Thoracic aorta (tissue), 2 donors: Measurements from ENCODE around the gene STX7. TPM values are rescaled to one million over a fixed set of nuclear protein-coding genes. Genes with fewer than 3 reads are reported as not detected.

ENCODE experiments used
- ATAC-seq: fragments of 150-250 bp; one replicate; pipeline ENCODE4 v1.8.0; 2017; ENCODE audit warnings: low read depth; ENCODE audit not compliant: insufficient number of reproducible peaks, low FRiP score
- DNase-seq: peaks from one replicate; pipeline ENCODE4 v3.0.0-alpha.2; 2020; ENCODE audit warnings: low spot score
- H3K27ac ChIP-seq, 2 donors: fragments of 200-600 bp; sonication (generic); 1 replicate in 1 of 2; 2 replicates in 1 of 2; pipeline ENCODE4 v1.5.1; 2016; ENCODE audit warnings: mild to moderate bottlenecking in 2 of 2, moderate library complexity in 2 of 2
- H3K27me3 ChIP-seq: fragments of 200-600 bp; sonication (generic); replicated peaks from 2 replicates; pipeline ENCODE4 v1.6.0; 2016; ENCODE audit warnings: mild to moderate bottlenecking; ENCODE audit not compliant: insufficient read depth
- H3K36me3 ChIP-seq: fragments of 200-600 bp; sonication (generic); one replicate; pipeline ENCODE4 v1.5.1; 2016
- H3K4me1 ChIP-seq, 2 donors: fragments of 200-600 bp; sonication (generic); 1 replicate in 1 of 2; 2 replicates in 1 of 2; pipeline versions ENCODE4 v1.5.1 to v1.6.0; 2016; ENCODE audit warnings: low read depth in 2 of 2, mild to moderate bottlenecking in 1 of 2; ENCODE audit not compliant: control insufficient read depth in 1 of 2
- H3K4me3 ChIP-seq: fragments of 200-600 bp; sonication (generic); 2 replicates; pipeline ENCODE4 v1.5.1; 2016; ENCODE audit warnings: mild to moderate bottlenecking
- H3K9me3 ChIP-seq: fragments of 200-600 bp; sonication (generic); 2 replicates; pipeline ENCODE4 v1.5.1; 2016
- total RNA-seq, 2 donors: library from RNA; depleted of rRNA; stranded (reverse); fragments of >200 nt; gene quantifications; one replicate each; pipeline versions ENCODE4 v1.1.0 to v1.2.3, GENCODE V29; 2016
- TF ChIP-seq, protein P1 (sequence below): fragments of 200-600 bp; sonication (generic); IDR thresholded peaks from one replicate; pipeline ENCODE4 v1.5.1; 2019; ENCODE audit warnings: antibody characterized with exemption

The STX7 gene
- total RNA-seq, 2 donors from 2014 or later = 46.2 to 64.0 TPM

DNA sequence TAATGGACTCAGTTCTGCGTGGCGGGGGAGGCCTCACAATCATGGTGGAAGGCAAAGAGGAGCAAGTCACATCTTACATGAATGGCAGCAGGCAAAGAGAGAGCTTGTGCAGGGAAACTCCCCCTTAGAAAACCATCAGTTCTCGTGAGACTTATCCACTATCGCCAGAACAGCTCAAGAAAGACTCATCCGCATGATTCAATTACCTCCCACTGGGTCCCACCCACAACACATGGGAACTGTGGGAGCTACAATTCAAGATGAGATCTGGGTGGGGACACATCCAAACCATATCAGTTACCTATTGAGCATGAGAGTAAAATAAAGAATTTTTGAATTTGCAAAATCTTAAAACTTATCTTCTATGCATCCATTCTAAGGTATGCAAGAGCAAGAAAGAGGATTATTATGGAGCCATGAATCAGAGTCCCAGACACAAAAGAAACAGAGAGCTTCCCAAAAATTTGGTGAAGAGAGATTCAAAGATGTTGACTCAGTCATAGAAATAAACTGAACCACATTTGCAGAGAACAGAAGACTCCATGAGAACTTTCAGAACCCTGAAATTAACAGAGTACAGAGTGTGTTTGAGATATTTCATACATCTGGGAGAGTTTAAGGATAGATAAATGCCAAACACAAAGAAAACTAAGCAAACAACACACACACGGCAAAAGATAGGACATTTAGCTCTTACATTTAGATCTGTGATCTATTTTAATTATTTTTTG lies 94.5 kb downstream of the STX7 start:
- Histone ChIP-seq H3K27ac (no peak overlapping the region), H3K9me3 (peaks cover 5% of the 10 kb centered on the region), H3K36me3 (no peaks in the 10 kb centered on the region), H3K4me3 (no peak overlapping the region), H3K4me1 (no peaks in the 10 kb centered on the region), H3K27me3 (no peaks in the 10 kb centered on the region)
- TF ChIP-seq, protein P1, sequence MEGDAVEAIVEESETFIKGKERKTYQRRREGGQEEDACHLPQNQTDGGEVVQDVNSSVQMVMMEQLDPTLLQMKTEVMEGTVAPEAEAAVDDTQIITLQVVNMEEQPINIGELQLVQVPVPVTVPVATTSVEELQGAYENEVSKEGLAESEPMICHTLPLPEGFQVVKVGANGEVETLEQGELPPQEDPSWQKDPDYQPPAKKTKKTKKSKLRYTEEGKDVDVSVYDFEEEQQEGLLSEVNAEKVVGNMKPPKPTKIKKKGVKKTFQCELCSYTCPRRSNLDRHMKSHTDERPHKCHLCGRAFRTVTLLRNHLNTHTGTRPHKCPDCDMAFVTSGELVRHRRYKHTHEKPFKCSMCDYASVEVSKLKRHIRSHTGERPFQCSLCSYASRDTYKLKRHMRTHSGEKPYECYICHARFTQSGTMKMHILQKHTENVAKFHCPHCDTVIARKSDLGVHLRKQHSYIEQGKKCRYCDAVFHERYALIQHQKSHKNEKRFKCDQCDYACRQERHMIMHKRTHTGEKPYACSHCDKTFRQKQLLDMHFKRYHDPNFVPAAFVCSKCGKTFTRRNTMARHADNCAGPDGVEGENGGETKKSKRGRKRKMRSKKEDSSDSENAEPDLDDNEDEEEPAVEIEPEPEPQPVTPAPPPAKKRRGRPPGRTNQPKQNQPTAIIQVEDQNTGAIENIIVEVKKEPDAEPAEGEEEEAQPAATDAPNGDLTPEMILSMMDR = no peak
- no peak for ATAC-seq
- no peak for DNase-seq

DNA sequence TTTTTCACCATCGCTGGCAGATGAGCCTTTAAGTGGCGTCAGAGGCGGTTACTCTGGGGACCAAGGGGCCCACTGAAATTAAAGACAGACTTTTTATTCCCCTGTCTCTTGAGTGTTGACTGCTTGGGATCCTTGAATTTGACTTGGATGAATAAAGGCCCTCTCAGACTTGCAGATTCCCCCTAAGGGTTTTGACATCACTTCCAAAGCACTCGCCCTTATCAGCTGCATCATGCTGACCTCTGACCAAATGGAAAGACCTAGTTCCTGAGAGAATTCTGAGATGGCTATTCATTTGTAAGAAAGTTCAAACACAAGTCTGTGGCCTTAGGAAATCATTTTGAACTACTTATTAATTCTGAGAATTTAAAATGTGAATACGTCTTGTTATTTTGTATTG lies 98.2 kb downstream of the STX7 start:
- no peak overlapping the region for H3K4me3 ChIP-seq
- no peak for ATAC-seq
- TF ChIP-seq, protein P1 = no peak
- no peak overlapping the region for H3K27ac ChIP-seq
- H3K4me1 ChIP-seq = no peaks in the 10 kb centered on the region
- no peaks in the 10 kb centered on the region for H3K27me3 ChIP-seq
- no peaks in the 10 kb centered on the region for H3K36me3 ChIP-seq
- no peaks in the 10 kb centered on the region for H3K9me3 ChIP-seq
- no peak for DNase-seq

DNA sequence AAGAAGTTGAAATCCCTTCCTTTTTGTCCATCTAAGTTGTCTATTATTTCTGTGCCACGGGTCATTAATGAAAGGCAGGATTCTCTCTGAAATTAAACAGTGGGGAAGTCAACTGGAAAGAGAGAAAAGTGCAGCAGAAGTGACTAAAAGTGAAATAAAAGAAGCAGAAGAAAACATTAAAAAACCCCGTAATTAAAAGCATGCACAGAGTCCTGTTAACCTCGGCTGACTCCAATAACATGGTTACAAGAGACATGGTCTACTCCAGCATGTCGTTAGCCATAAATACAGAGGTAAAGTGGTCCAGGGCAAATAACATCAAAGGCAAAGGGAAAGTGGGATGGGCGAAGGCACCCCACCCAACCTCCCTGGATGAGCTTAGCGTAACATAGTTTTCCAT lies 98.6 kb downstream of the STX7 start:
- TF ChIP-seq, protein P1 = no peak
- H3K4me3 ChIP-seq = no peak overlapping the region
- H3K4me1 ChIP-seq = no peaks in the 10 kb centered on the region
- H3K36me3 ChIP-seq = no peaks in the 10 kb centered on the region
- no peaks in the 10 kb centered on the region for H3K27me3 ChIP-seq
- H3K27ac ChIP-seq = no peak overlapping the region
- ATAC-seq (no peak), DNase-seq (no peak)
- H3K9me3 ChIP-seq = no peaks in the 10 kb centered on the region

DNA sequence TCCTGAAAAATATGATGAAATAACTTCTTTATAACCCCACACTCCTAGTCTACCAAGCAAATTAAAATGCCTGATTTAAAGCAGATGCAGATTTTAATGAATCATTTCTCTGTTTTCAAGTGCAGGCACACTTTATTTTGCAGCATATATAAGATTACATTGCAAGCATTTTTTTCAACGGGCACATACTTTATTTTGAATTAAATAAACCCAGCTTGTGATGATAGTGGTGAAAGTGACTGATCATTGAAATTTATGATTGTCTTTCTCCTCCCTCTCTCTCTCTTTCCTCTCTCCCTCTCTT lies 99.5 kb downstream of the STX7 start:
- H3K4me3 ChIP-seq = no peak overlapping the region
- H3K9me3 ChIP-seq = no peaks in the 10 kb centered on the region
- DNase-seq (no peak), ATAC-seq (no peak)
- TF ChIP-seq, protein P1 = no peak
- H3K27me3 ChIP-seq = no peaks in the 10 kb centered on the region
- no peaks in the 10 kb centered on the region for H3K4me1 ChIP-seq
- no peaks in the 10 kb centered on the region for H3K36me3 ChIP-seq
- H3K27ac ChIP-seq = no peak overlapping the region

DNA sequence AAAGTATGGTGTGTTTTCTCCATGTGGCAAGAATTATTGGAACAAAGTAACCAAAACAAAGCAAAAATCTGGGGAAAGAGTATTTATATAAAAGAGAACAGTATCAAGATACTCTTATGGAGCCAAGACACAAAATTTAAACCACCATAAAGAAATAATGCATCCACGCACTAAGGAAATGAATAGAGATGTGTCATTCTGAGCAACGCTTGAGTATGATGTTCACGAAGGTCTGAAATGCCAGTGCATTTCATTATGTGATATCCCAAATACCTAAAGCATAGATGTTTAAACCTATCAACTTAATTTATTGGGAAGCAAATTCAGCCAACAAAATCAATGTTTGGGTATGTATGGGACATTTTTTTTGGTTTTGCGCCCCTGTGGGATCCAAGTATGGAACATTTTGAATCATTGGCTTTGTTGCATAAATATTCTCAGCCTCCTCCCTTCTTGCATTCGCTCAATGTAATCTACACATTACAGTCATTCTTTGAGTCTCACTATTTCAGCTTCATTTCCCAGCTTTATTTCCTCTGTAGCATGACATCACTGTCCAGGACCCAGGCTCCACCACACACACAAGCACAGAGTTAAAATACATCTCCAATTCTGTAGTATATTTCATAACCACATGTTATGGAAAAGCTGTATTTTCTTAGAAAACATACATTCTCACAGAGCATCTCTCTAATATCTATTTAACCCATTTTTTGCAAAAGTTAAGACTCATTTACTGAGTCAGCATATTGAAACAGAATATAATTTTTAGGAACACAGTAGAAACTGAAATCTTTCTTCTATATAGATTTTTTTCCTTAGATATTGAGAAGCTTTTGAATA lies 100.0 kb downstream of the STX7 start:
- no peak overlapping the region for H3K4me3 ChIP-seq
- DNase-seq (no peak), ATAC-seq (no peak)
- H3K27me3 ChIP-seq = no peaks in the 10 kb centered on the region
- no peaks in the 10 kb centered on the region for H3K36me3 ChIP-seq
- TF ChIP-seq, protein P1 = no peak
- no peaks in the 10 kb centered on the region for H3K9me3 ChIP-seq
- no peaks in the 10 kb centered on the region for H3K4me1 ChIP-seq
- no peak overlapping the region for H3K27ac ChIP-seq
